Activated T-cell treated with anti-CD3 and anti-CD28 coated beads for 24 hours (primary cell): ENCODE data around the gene ARFIP1.
"Not testable (repeated sequence)": the region's sequence is repeated elsewhere in the genome, so short reads cannot be mapped to it uniquely, and the experiment has no call there.

Source experiments
- DNase-seq: peaks from one replicate; pipeline ENCODE4 v3.0.0-alpha.2; 2020; ENCODE audit warnings: low read depth

The ARFIP1 gene

GRCh38 chr4:152779513-152780266 is at the start of gene ARFIP1, which contains the start of gene TIGD4:
TSS of gene ARFIP1 (plus strand) at chr4:152779954. CDS start at chr4:152829634, 49,680 bp downstream.
TSS of gene TIGD4 (minus strand) at chr4:152779730. CDS start at chr4:152771004, 8,726 bp downstream.
- DNase-seq, result peak; percentile 91

- DNase-seq, result no peak
These were observed 47.8 kb upstream of the ARFIP1 start for GRCh38 chr4:152731997-152732396.

- no peak for DNase-seq
These were observed 45.6 kb upstream of the ARFIP1 start for GRCh38 chr4:152734015-152734698.

- DNase-seq, result no peak
These were observed 45.1 kb upstream of the ARFIP1 start for GRCh38 chr4:152734699-152735050.

GRCh38 chr4:152735396-152735859 is 44.3 kb upstream of the ARFIP1 start:
- DNase-seq, result no peak

GRCh38 chr4:152735906-152736305 is 43.8 kb upstream of the ARFIP1 start:
- no peak for DNase-seq

GRCh38 chr4:152738827-152739226 is 40.9 kb upstream of the ARFIP1 start:
- no peak for DNase-seq

- DNase-seq, result no peak
These were observed 32.3 kb upstream of the ARFIP1 start for GRCh38 chr4:152747444-152747843.

- DNase-seq, result no peak
These were observed 31.1 kb upstream of the ARFIP1 start for GRCh38 chr4:152748619-152749018.

GRCh38 chr4:152763796-152764195 is 16.0 kb upstream of the ARFIP1 start:
- no peak for DNase-seq

- not testable (repeated sequence) for DNase-seq
These were observed 14.6 kb upstream of the ARFIP1 start for GRCh38 chr4:152765069-152765737.

- no peak for DNase-seq
These were observed 7.8 kb upstream of the ARFIP1 start for GRCh38 chr4:152771741-152772533.

- DNase-seq, result no peak
These were observed 6.4 kb upstream of the ARFIP1 start for GRCh38 chr4:152773339-152773738.

GRCh38 chr4:152773953-152774352 is 5.8 kb upstream of the ARFIP1 start:
- no peak for DNase-seq

GRCh38 chr4:152776352-152776751 is 3.4 kb upstream of the ARFIP1 start:
- no peak for DNase-seq

- no peak for DNase-seq
These were observed 2.3 kb upstream of the ARFIP1 start for GRCh38 chr4:152777488-152777887.

- DNase-seq, result peak; percentile 13
These were observed 870 bp upstream of the ARFIP1 start for GRCh38 chr4:152778656-152779512.

GRCh38 chr4:152780267-152780778 is 569 bp downstream of the ARFIP1 start:
- DNase-seq, result no peak

GRCh38 chr4:152784490-152785350 is 5.0 kb downstream of the ARFIP1 start:
- no peak for DNase-seq
